Measurements from ENCODE around the gene SLC25A36. TPM values are rescaled to one million over a fixed set of nuclear protein-coding genes. Genes with fewer than 3 reads are reported as not detected.
"Not testable (repeated sequence)": the region's sequence is repeated elsewhere in the genome, so short reads cannot be mapped to it uniquely, and the experiment has no call there.

SLC25A36 gene
- total RNA-seq, 1 experiment from 2014 or later = 78.4 TPM

DNA sequence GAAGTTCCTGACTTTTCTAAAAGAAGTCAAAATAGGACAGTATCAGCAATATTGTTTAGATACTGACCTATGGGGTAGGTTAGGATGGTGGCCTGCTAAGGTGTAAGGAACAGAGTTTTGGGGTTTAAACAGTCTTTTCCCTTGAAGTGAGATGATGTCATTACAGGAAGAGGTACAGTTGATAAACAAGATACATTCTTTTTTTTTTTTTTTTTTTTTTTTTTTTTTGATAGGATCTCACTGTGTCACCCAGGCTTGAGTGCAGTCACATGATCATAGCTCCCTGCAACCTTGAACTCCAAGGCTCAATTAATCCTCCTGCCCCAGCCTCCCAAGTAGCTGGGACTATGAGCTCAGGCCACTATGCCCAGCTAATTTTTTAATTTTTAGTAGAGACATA lies 33.3 kb downstream of the SLC25A36 start:
- ATAC-seq = no peak
- H3K4me1 Mint-ChIP-seq = no peaks in the 10 kb centered on the region
- CTCF ChIA-PET = no interaction called here
- H3K4me3 Mint-ChIP-seq = no peak overlapping the region
- DNase-seq (ENCODE audit: low spot score) = no peak
- no peak overlapping the region for H3K27ac Mint-ChIP-seq
- TF ChIP-seq, protein P1, sequence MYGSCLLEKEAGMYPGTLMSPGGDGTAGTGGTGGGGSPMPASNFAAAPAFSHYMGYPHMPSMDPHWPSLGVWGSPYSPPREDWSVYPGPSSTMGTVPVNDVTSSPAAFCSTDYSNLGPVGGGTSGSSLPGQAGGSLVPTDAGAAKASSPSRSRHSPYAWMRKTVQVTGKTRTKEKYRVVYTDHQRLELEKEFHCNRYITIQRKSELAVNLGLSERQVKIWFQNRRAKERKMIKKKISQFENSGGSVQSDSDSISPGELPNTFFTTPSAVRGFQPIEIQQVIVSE (CRISPR knock-in tag; IDR thresholded peaks at IDR 0.05; ENCODE audit: borderline replicate concordance) = no peak
- no peak for TF ChIP-seq MYBL2 (CRISPR knock-in tag; IDR thresholded peaks at IDR 0.05)
- TF ChIP-seq HMGA2 (CRISPR knock-in tag; IDR thresholded peaks at IDR 0.05) = no peak
- TF ChIP-seq GRHL2 (CRISPR knock-in tag; IDR thresholded peaks at IDR 0.05; ENCODE audit: insufficient replicate concordance, severe bottlenecking) = no peak
- TF ChIP-seq ZMAT4 (CRISPR knock-in tag; IDR thresholded peaks at IDR 0.05) = no peak
- TF ChIP-seq, protein P2, sequence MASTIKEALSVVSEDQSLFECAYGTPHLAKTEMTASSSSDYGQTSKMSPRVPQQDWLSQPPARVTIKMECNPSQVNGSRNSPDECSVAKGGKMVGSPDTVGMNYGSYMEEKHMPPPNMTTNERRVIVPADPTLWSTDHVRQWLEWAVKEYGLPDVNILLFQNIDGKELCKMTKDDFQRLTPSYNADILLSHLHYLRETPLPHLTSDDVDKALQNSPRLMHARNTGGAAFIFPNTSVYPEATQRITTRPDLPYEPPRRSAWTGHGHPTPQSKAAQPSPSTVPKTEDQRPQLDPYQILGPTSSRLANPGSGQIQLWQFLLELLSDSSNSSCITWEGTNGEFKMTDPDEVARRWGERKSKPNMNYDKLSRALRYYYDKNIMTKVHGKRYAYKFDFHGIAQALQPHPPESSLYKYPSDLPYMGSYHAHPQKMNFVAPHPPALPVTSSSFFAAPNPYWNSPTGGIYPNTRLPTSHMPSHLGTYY (CRISPR knock-in tag; IDR thresholded peaks at IDR 0.05) = no peak
- no peak for TF ChIP-seq SMAD3 (CRISPR knock-in tag; IDR thresholded peaks at IDR 0.05; ENCODE audit: borderline replicate concordance)
- POLR2A ChIA-PET = no interaction called here
- H3K9me3 Mint-ChIP-seq = no peaks in the 10 kb centered on the region
- H3K36me3 Mint-ChIP-seq = peaks cover 40% of the 10 kb centered on the region
- no peaks in the 10 kb centered on the region for H3K27me3 Mint-ChIP-seq (ENCODE audit: low read depth)

- DNase-seq (ENCODE audit: low spot score) (no peak), ATAC-seq (no peak)
- H3K27ac Mint-ChIP-seq = 0 out of 2 replicates have a peak overlapping the region, but pooled peaks have one; percentile 60
- TF ChIP-seq, protein P3, sequence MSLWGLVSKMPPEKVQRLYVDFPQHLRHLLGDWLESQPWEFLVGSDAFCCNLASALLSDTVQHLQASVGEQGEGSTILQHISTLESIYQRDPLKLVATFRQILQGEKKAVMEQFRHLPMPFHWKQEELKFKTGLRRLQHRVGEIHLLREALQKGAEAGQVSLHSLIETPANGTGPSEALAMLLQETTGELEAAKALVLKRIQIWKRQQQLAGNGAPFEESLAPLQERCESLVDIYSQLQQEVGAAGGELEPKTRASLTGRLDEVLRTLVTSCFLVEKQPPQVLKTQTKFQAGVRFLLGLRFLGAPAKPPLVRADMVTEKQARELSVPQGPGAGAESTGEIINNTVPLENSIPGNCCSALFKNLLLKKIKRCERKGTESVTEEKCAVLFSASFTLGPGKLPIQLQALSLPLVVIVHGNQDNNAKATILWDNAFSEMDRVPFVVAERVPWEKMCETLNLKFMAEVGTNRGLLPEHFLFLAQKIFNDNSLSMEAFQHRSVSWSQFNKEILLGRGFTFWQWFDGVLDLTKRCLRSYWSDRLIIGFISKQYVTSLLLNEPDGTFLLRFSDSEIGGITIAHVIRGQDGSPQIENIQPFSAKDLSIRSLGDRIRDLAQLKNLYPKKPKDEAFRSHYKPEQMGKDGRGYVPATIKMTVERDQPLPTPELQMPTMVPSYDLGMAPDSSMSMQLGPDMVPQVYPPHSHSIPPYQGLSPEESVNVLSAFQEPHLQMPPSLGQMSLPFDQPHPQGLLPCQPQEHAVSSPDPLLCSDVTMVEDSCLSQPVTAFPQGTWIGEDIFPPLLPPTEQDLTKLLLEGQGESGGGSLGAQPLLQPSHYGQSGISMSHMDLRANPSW (CRISPR knock-in tag; conservative IDR thresholded peaks at IDR 0.05; ENCODE audit: low read depth) = no peak
- TF ChIP-seq FOXP1 (CRISPR knock-in tag; IDR thresholded peaks at IDR 0.05; ENCODE audit: borderline replicate concordance) (no peak), CREM (CRISPR knock-in tag; IDR thresholded peaks at IDR 0.05) (no peak), FOXK1 (CRISPR knock-in tag; IDR thresholded peaks at IDR 0.05) (no peak), MXD4 (CRISPR knock-in tag; IDR thresholded peaks at IDR 0.05; ENCODE audit: borderline replicate concordance) (no peak)
- no peaks in the 10 kb centered on the region for H3K27me3 Mint-ChIP-seq (ENCODE audit: low read depth)
- no peak overlapping the region for H3K4me3 Mint-ChIP-seq
- POLR2A ChIA-PET = no interaction called here
- peaks cover 17% of the 10 kb centered on the region for H3K36me3 Mint-ChIP-seq
- H3K9me3 Mint-ChIP-seq = no peaks in the 10 kb centered on the region
- no peaks in the 10 kb centered on the region for H3K4me1 Mint-ChIP-seq
- CTCF ChIA-PET = no interaction called here
These were observed 39.0 kb downstream of the SLC25A36 start for GRCh38 chr3:140980663-140981062.

DNA sequence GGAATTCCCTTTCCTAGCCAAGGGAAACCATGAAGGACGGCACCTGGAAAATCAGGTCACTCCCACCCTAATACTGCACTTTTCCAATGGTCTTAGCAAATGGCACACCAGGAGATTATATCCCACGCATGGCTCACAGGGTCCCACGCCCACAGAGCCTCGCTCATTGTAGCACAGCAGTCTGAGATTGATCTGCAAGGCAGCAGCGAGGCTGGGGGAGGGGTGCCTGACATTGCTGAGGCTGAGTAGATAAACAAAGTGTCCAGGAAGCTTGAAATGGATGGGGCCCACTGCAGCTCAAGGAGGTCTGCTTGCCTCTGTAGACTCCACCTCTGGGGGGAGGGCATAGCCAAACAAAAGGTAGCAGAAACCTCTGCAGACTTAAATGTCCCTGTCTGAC lies 46.2 kb downstream of the SLC25A36 start:
- CTCF ChIA-PET; H3K4me3 Mint-ChIP-seq; H3K4me1 Mint-ChIP-seq; ATAC-seq; POLR2A ChIA-PET; H3K27ac Mint-ChIP-seq; DNase-seq (ENCODE audit: low spot score): not testable (repeated sequence)
- peaks cover 36% of the 10 kb centered on the region for H3K9me3 Mint-ChIP-seq
- peaks cover 14% of the 10 kb centered on the region for H3K36me3 Mint-ChIP-seq
- H3K27me3 Mint-ChIP-seq (ENCODE audit: low read depth) = peaks cover 37% of the 10 kb centered on the region

DNA sequence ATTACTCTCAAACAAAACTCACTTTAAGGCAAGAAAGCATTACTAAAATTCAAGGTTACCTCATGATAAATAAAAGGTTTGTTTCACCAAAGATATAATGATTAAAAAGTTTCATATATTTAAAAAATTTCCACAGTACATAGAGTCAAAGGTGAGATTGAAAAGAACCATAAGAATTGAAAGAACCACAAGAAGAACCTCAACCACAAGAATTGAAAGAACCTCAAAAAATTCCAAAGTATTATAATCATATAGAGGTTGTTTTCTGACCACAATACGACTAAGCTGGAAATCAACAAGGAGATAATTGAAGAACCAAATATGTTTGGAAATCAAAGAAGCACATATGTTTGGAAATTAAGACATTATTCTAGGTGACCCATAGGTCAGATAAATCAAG lies 52.7 kb downstream of the SLC25A36 start:
- no peaks in the 10 kb centered on the region for H3K4me1 Mint-ChIP-seq
- POLR2A ChIA-PET = no interaction called here
- no peak overlapping the region for H3K4me3 Mint-ChIP-seq
- ATAC-seq = no peak
- H3K27me3 Mint-ChIP-seq (ENCODE audit: low read depth) = peaks cover 23% of the 10 kb centered on the region
- H3K27ac Mint-ChIP-seq = no peak overlapping the region
- H3K9me3 Mint-ChIP-seq = peaks cover 36% of the 10 kb centered on the region
- H3K36me3 Mint-ChIP-seq = no peaks in the 10 kb centered on the region
- CTCF ChIA-PET = no interaction called here
- DNase-seq (ENCODE audit: low spot score) = no peak
- TF ChIP-seq NR2C2 (CRISPR knock-in tag; IDR thresholded peaks at IDR 0.05) = no peak
- no peak for TF ChIP-seq GABPB1 (CRISPR knock-in tag; IDR thresholded peaks at IDR 0.05)
- no peak for TF ChIP-seq PRRX2 (CRISPR knock-in tag; IDR thresholded peaks at IDR 0.05)
- no peak for TF ChIP-seq NFYB (CRISPR knock-in tag; conservative IDR thresholded peaks at IDR 0.05; ENCODE audit: low read depth)
- TF ChIP-seq, protein P4, sequence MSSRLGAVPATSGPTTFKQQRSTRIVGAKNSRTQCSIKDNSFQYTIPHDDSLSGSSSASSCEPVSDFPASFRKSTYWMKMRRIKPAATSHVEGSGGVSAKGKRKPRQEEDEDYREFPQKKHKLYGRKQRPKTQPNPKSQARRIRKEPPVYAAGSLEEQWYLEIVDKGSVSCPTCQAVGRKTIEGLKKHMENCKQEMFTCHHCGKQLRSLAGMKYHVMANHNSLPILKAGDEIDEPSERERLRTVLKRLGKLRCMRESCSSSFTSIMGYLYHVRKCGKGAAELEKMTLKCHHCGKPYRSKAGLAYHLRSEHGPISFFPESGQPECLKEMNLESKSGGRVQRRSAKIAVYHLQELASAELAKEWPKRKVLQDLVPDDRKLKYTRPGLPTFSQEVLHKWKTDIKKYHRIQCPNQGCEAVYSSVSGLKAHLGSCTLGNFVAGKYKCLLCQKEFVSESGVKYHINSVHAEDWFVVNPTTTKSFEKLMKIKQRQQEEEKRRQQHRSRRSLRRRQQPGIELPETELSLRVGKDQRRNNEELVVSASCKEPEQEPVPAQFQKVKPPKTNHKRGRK (CRISPR knock-in tag; IDR thresholded peaks at IDR 0.05; ENCODE audit: borderline replicate concordance) = no peak
- TF ChIP-seq ETV6 (CRISPR knock-in tag; IDR thresholded peaks at IDR 0.05) = no peak
- no peak for TF ChIP-seq ZNF138 (CRISPR knock-in tag; conservative IDR thresholded peaks at IDR 0.05)
